ENCODE data around the gene TRAPPC2.
A peak's percentile ranks its signal among the peaks of the same experiment; 100 is the strongest.
"Not testable (repeated sequence)": the region's sequence is repeated elsewhere in the genome, so short reads cannot be mapped to it uniquely, and the experiment has no call there.

The TRAPPC2 gene

GRCh38 chrX:13699183-13699826 lies 35.1 kb downstream of the TRAPPC2 start:
- no peak for DNase-seq (ENCODE audit: low read depth in 1 of 2, low spot score in 1 of 2)

- DNase-seq (ENCODE audit: low read depth in 1 of 2, low spot score in 1 of 2), result no peak
These were observed 36.0 kb downstream of the TRAPPC2 start for GRCh38 chrX:13698432-13698831.

GRCh38 chrX:13697976-13698375 lies 36.4 kb downstream of the TRAPPC2 start:
- DNase-seq (ENCODE audit: low read depth in 1 of 2, low spot score in 1 of 2), result no peak

- no peak for DNase-seq (ENCODE audit: low read depth in 1 of 2, low spot score in 1 of 2)
These were observed 37.0 kb downstream of the TRAPPC2 start for GRCh38 chrX:13697455-13697854.

DNA sequence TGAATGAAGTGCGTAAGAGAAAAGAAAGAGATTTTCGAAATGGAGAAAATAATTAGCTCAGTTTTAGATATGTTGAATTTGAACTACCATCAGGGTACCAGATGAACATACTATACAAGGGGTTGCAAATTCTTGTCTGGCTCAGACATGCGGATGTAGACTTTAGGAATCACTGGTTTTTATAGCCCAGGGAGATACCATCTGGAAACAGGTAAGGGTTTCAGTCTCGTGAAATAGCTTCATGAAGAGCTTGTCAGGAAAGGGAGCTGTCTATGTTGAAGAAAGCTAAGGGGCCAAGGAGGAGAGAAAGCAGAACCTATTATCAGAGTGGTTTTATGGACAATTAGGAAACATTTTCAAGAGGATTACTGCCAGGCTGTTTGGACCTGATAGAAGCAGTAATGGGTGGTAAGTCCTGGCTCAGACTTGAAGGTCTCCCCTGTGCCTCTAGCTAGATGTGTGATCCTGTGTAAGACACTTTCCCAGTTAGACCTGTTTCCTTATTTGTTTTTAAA lies 38.8 kb downstream of the TRAPPC2 start:
- no peak for DNase-seq (ENCODE audit: low read depth in 1 of 2, low spot score in 1 of 2)

DNA sequence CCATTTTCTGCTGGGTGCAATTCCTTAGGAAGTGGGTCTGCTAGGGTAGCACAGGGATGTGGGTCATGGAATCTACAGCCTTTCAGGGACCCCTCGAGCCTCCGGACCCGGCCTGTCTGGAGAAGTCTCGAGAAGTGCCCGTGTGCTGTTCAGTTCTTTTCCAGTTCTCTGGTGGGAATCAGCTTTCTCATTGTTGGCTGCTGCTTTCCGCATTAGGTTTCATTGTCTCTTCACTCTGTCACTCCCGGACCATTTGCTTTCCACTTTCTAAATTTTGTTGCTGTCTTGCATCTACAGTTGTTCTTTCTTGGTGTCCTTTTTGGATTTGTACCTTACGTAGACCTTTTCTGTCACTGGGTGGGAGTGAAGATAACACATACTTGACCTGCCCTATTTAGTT lies 39.4 kb downstream of the TRAPPC2 start:
- no peak for DNase-seq (ENCODE audit: low read depth in 1 of 2, low spot score in 1 of 2)

DNA sequence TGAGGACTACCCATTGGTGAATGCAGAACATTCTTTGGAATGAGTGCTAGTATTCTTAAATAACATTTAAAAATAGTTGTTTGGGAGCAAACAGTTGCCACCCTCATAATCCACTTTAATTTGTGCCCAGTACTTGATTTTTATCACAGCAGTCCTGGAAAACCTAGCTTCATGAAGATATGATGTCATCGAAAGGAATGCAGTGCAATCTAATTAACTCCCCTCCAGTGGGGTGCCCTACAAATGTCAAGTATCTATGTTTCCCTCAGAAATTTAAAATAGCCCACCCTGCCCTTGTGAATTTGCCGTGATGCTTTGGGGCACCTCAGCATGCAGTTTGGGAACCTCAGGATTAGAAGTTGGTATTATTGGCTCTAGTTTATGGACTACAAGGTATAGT lies 40.1 kb downstream of the TRAPPC2 start:
- no peak for DNase-seq (ENCODE audit: low read depth in 1 of 2, low spot score in 1 of 2)

- no peak for DNase-seq (ENCODE audit: low read depth in 1 of 2, low spot score in 1 of 2)
These were observed 41.0 kb downstream of the TRAPPC2 start for GRCh38 chrX:13693341-13693961.

DNA sequence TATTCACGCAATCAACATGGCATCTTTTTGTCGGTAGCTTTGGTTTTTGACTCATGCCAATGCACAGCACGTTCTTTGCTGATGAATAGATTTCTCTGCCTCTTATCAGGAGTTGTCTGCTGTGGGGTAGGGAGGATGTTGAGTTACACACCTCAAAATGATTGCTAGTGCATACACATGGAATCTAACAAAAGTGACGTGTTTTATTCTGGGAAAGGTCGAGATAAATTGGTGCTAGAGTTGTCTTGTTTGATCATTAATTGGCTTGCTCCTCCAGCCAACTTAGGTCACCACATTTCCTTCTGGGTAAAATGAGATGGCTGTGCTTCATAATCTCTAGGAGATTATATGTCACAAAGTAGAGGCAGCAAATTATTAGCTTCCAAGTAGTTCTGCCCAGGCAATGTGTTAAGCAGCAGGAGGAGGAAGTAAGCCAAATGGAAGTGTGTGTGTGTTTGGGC lies 41.6 kb downstream of the TRAPPC2 start:
- no peak for DNase-seq (ENCODE audit: low read depth in 1 of 2, low spot score in 1 of 2)

DNA sequence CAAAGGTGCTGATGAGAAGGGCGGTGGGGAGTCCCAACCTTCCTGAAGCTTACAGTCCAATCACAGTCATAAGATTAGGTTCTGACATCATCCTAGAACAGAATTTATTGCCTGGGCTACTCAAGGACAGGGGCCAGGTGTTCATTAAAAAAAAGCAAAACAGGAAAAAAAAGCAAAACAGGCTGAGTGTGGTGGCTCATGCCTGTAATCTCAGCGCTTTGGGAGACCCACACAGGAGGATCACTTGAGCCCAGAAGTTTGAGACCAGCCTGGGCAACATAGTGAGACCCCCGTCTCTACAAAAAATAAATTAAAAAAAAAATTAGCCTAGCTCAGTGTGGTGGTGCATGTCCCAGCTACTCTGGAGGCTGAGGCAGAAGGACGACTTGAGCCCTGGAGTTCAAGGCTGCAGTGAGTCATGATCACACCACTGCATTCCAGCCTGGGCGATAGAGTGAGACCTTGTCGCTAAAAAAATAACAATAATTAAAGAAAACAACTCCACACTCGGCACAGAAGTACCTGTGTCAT lies 42.5 kb downstream of the TRAPPC2 start:
- no peak for DNase-seq (ENCODE audit: low read depth in 1 of 2, low spot score in 1 of 2)

GRCh38 chrX:13690836-13691235 lies 43.6 kb downstream of the TRAPPC2 start:
- no peak for DNase-seq (ENCODE audit: low read depth in 1 of 2, low spot score in 1 of 2)

GRCh38 chrX:13689741-13690211 lies 44.6 kb downstream of the TRAPPC2 start:
- no peak for DNase-seq (ENCODE audit: low read depth in 1 of 2, low spot score in 1 of 2)

- peak; percentile 55 to 76 for DNase-seq (ENCODE audit: low read depth in 1 of 2, low spot score in 1 of 2)
These were observed 45.3 kb downstream of the TRAPPC2 start, which contains the start of gene RAB9A for GRCh38 chrX:13688958-13689740. RAB9A (plus strand) TSS chrX:13689128; CDS start chrX:13708747, 19,619 bp downstream.

- DNase-seq (ENCODE audit: low read depth in 1 of 2, low spot score in 1 of 2), result no peak
These were observed 45.9 kb downstream of the TRAPPC2 start for GRCh38 chrX:13688384-13688957.

GRCh38 chrX:13687203-13687602 lies 47.2 kb downstream of the TRAPPC2 start:
- no peak for DNase-seq (ENCODE audit: low read depth in 1 of 2, low spot score in 1 of 2)

DNA sequence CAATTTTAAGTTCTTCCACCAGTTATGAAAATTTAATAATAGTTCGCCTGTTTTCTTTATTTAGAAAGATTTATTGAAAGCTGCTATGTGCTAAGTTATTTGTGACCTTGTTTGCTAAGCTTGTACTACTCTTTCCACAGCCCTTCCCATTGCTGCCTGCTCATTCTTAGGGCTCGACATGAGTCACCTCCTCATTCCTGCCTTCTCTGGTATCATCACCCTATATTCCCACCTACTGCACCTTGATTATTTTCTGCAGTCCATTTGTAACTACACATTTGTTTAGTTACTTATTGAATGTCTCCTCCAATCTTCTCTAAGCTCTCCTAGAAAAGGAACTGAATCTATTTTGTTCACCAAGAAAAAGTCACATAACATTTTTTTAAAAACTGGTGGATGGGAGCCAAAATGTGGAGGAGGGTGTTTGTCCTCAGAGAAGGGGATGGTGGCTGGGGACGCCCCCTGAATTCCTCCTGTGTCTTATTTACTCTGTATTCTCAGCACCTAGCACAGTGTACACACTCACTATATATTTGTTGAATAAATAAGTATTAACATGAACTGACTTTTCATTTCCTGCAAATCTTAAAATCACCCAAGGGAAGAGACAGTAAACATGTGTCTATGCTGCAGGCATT lies 49.2 kb downstream of the TRAPPC2 start:
- DNase-seq (ENCODE audit: low read depth in 1 of 2, low spot score in 1 of 2), result no peak

DNA sequence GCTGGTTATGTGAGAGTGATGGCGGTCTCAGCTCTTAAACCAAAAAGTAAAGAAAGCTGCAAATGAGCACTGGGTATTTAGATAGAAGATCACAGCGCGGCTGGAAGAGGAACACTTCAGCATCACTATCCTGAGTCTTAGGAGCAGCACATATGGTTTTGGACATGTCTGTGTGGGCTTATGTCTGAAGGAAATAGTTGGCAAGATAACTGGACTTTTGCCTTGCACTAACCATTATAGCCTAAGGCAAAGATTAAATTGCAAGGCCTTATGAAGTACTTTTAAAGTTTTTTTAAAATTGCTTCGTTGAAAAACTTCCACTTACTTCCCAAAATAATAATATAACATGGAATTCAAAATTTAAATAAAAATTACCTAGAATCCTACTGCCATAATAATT lies 50.1 kb downstream of the TRAPPC2 start:
- no peak for DNase-seq (ENCODE audit: low read depth in 1 of 2, low spot score in 1 of 2)

GRCh38 chrX:13681595-13681994 lies 52.8 kb downstream of the TRAPPC2 start:
- no peak for DNase-seq (ENCODE audit: low read depth in 1 of 2, low spot score in 1 of 2)

DNA sequence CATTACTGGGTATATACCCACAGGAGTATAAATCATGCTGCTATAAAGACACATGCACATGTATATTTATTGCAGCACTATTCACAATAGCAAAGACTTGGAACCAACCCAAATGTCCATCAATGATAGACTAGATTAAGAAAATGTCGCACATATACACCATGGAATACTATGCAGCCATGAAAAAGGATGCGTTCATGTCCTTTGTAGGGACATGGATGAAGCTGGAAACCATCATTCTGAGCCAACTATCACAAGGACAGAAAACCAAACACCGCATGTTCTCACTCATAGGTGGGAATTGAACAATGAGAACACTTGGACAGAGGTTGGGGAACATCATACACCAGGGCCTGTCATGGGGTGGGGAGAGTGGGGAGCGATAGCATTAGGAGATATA lies 54.7 kb downstream of the TRAPPC2 start:
- not testable (repeated sequence) for DNase-seq (ENCODE audit: low read depth in 1 of 2, low spot score in 1 of 2)

- no peak for DNase-seq (ENCODE audit: low read depth in 1 of 2, low spot score in 1 of 2)
These were observed 57.5 kb downstream of the TRAPPC2 start for GRCh38 chrX:13676885-13677284.

GRCh38 chrX:13673016-13673415 lies 61.4 kb downstream of the TRAPPC2 start:
- DNase-seq (ENCODE audit: low read depth in 1 of 2, low spot score in 1 of 2), result no peak

Measured in stimulated activated CD4-positive, alpha-beta T cell treated with anti-CD3 and anti-CD28 coated beads, Interleukin-15, amount 100 ng/mL, for 1 hour (primary cell).